Tibial artery (tissue), 4 donors: ENCODE measurements around the gene COL4A6.

Source experiments
- DNase-seq, 2 donors: peaks; one replicate each; pipeline ENCODE4 v3.0.0-alpha.2; 2019
- H3K27ac ChIP-seq, 2 donors: fragments of 200-600 bp; sonication (generic) in 1 of 2; 1 replicate in 1 of 2; 2 replicates in 1 of 2; pipeline ENCODE4 v1.5.1; 2018 to 2019; ENCODE audit warnings: mild to moderate bottlenecking in 1 of 2
- H3K27me3 ChIP-seq, 2 donors: fragments of 200-600 bp; sonication (generic) in 1 of 2; one replicate each; pipeline versions ENCODE4 v1.5.1 to v1.6.0; 2016 to 2019
- H3K36me3 ChIP-seq, 3 donors: fragments of 200-600 bp; sonication (generic) in 2 of 3; one replicate each; pipeline ENCODE4 v1.5.1; 2016 to 2019; ENCODE audit warnings: mild to moderate bottlenecking in 2 of 3
- H3K4me1 ChIP-seq, 4 donors: fragments of 200-600 bp; sonication (generic) in 2 of 4; 1 replicate in 3 of 4; 2 replicates in 1 of 4; pipeline ENCODE4 v1.5.1; 2016 to 2019
- H3K4me3 ChIP-seq, 2 donors: fragments of 200-600 bp; sonication (generic) in 1 of 2; 1 replicate in 1 of 2; 2 replicates in 1 of 2; pipeline ENCODE4 v1.5.1; 2018 to 2019; ENCODE audit warnings: mild to moderate bottlenecking in 2 of 2
- H3K9me3 ChIP-seq, 3 donors: fragments of 200-600 bp; sonication (generic) in 1 of 3; one replicate each; pipeline ENCODE4 v1.5.1; 2016 to 2019
- CTCF ChIP-seq, 2 experiments: fragments of 200-600 bp in 1 of 2; fragments of 450-650 bp in 1 of 2; IDR thresholded peaks; one replicate each; pipeline ENCODE4 v1.5.1; 2017 to 2019; ENCODE audit warnings: antibody characterized with exemption in 2 of 2, mild to moderate bottlenecking in 1 of 2, moderate library complexity in 1 of 2
- intact Hi-C: fragments of 100-400 bp; cut with DNase I; formaldehyde crosslinking; loops from one replicate; pipeline ENCODE4 v1.15.0; 2023; ENCODE audit warnings: low total_unique reads

Gene COL4A6

GRCh38 chrX:108156082-108156481 is 282.1 kb downstream of the COL4A6 start:
- no peaks in the 10 kb centered on the region for H3K4me1 ChIP-seq
- no peaks in the 10 kb centered on the region for H3K9me3 ChIP-seq
- TF ChIP-seq CTCF (IDR thresholded peaks at IDR 0.05) = no peak
- no peak overlapping the region for H3K4me3 ChIP-seq
- intact Hi-C loops = no loop called here
- H3K27me3 ChIP-seq = no peaks in the 10 kb centered on the region
- DNase-seq = no peak
- no peak overlapping the region for H3K27ac ChIP-seq
- peaks cover 0 to 5% (median 0%) of the 10 kb centered on the region in 3 donors for H3K36me3 ChIP-seq

GRCh38 chrX:108148524-108148923 is 289.7 kb downstream of the COL4A6 start:
- no peak for DNase-seq
- no peak overlapping the region for H3K4me3 ChIP-seq
- no peaks in the 10 kb centered on the region for H3K27me3 ChIP-seq
- H3K9me3 ChIP-seq = no peaks in the 10 kb centered on the region
- TF ChIP-seq CTCF (IDR thresholded peaks at IDR 0.05) = no peak
- H3K36me3 ChIP-seq = peaks cover 0 to 14% (median 13%) of the 10 kb centered on the region in 3 donors
- intact Hi-C loops = no loop called here
- no peaks in the 10 kb centered on the region for H3K4me1 ChIP-seq
- no peak overlapping the region for H3K27ac ChIP-seq

GRCh38 chrX:108138814-108139702 is 299.2 kb downstream of the COL4A6 start:
- no peak for DNase-seq
- H3K9me3 ChIP-seq = no peaks in the 10 kb centered on the region
- peak in 1 of 2 experiments; percentile 10 for TF ChIP-seq CTCF (IDR thresholded peaks at IDR 0.05)
- H3K4me1 ChIP-seq = no peaks in the 10 kb centered on the region
- H3K36me3 ChIP-seq = peaks cover 0 to 39% (median 21%) of the 10 kb centered on the region in 3 donors
- no peaks in the 10 kb centered on the region for H3K27me3 ChIP-seq
- no peak overlapping the region for H3K27ac ChIP-seq
- no peak overlapping the region for H3K4me3 ChIP-seq
- intact Hi-C loops = no loop called here

- Histone ChIP-seq H3K4me1 (no peaks in the 10 kb centered on the region), H3K9me3 (no peaks in the 10 kb centered on the region), H3K36me3 (peaks cover 0 to 32% (median 11%) of the 10 kb centered on the region in 3 donors), H3K27ac (no peak overlapping the region), H3K4me3 (no peak overlapping the region), H3K27me3 (no peaks in the 10 kb centered on the region)
- no peak for TF ChIP-seq CTCF (IDR thresholded peaks at IDR 0.05)
- intact Hi-C loops = no loop called here
- no peak for DNase-seq
Measured at GRCh38 chrX:108134724-108135123, 303.5 kb downstream of the COL4A6 start.

GRCh38 chrX:108132876-108133275 is 305.3 kb downstream of the COL4A6 start:
- intact Hi-C loops = no loop called here
- no peak for TF ChIP-seq CTCF (IDR thresholded peaks at IDR 0.05)
- Histone ChIP-seq H3K27ac (no peak overlapping the region), H3K9me3 (no peaks in the 10 kb centered on the region), H3K36me3 (peaks cover 0 to 17% (median 8%) of the 10 kb centered on the region in 3 donors), H3K4me1 (no peaks in the 10 kb centered on the region), H3K27me3 (no peaks in the 10 kb centered on the region), H3K4me3 (no peak overlapping the region)
- no peak for DNase-seq
